K562 (cell line): ENCODE data around the gene SCIN. TPM values are rescaled to one million over a fixed set of nuclear protein-coding genes. Genes with fewer than 3 reads are reported as not detected.

Experiments used
- ARID1B ChIP-seq: fragments of 450-650 bp; IDR thresholded peaks from 2 replicates; pipeline ENCODE4 v1.6.1; 2016; ENCODE audit warnings: antibody characterized with exemption, mild to moderate bottlenecking, inconsistent platforms
- BCOR ChIP-seq: fragments of 450-650 bp; IDR thresholded peaks from 2 replicates; pipeline ENCODE4 v1.6.1; 2016
- CHD2 ChIP-seq: IDR thresholded peaks from 2 replicates; pipeline ENCODE4 v1.6.1; 2011; ENCODE audit warnings: low read depth, low read length
- CSDE1 ChIP-seq, 2 experiments: fragments of 450-650 bp; IDR thresholded peaks; 2 replicates each; pipeline ENCODE4 v1.6.1; 2016; ENCODE audit warnings: mild to moderate bottlenecking in 1 of 2
- DACH1 ChIP-seq: fragments of 450-650 bp; IDR thresholded peaks from 2 replicates; pipeline ENCODE4 v1.6.1; 2018; ENCODE audit not compliant: partially characterized antibody
- ELF4 ChIP-seq: fragments of 450-650 bp; formaldehyde crosslinking; IDR thresholded peaks from 2 replicates; pipeline ENCODE4 v1.4.0; 2022; ENCODE audit warnings: missing genetic modification characterization
- EZH2 ChIP-seq: IDR thresholded peaks from 2 replicates; pipeline ENCODE4 v1.6.1; 2012; ENCODE audit warnings: low read depth, mild to moderate bottlenecking, inconsistent platforms, low read length, borderline replicate concordance
- FOXM1 ChIP-seq, 2 experiments: fragments of 450-650 bp in 1 of 2; sonication (generic) in 1 of 2; formaldehyde crosslinking in 1 of 2; IDR thresholded peaks; 2 replicates each; pipeline versions ENCODE4 v1.6.1 to v1.9.0; 2017 to 2022; ENCODE audit warnings: low read depth in 2 of 2, mild to moderate bottlenecking in 2 of 2, missing genetic modification reagents in 1 of 2, moderate library complexity in 1 of 2
- GATA2 ChIP-seq: sonication (generic); formaldehyde crosslinking; IDR thresholded peaks from 2 replicates; pipeline ENCODE4 v1.4.0; 2020; ENCODE audit warnings: mild to moderate bottlenecking, missing genetic modification reagents
- GATAD2A ChIP-seq: fragments of 450-650 bp; IDR thresholded peaks from 2 replicates; pipeline ENCODE4 v1.6.1; 2017
- GATAD2B ChIP-seq: fragments of 450-650 bp; IDR thresholded peaks from 2 replicates; pipeline ENCODE4 v1.6.1; 2017; ENCODE audit warnings: mild to moderate bottlenecking, borderline replicate concordance
- GTF2E2 ChIP-seq: fragments of 200-800 bp; sonication (Bioruptor generic); IDR thresholded peaks from 2 replicates; pipeline ENCODE4 v1.6.1; 2016; ENCODE audit warnings: missing genetic modification characterization, missing compliant biosample characterization
- HDAC1 ChIP-seq, 2 experiments: fragments of 450-650 bp; IDR thresholded peaks; 2 replicates each; pipeline ENCODE4 v1.6.1; 2016 to 2017; ENCODE audit warnings: inconsistent platforms in 1 of 2, mild to moderate bottlenecking in 1 of 2, moderate library complexity in 1 of 2
- HDGF ChIP-seq: fragments of 450-650 bp; IDR thresholded peaks from 2 replicates; pipeline ENCODE4 v1.6.1; 2016
- IFI16 ChIP-seq: fragments of 250-450 bp; sonication (Bioruptor Pico); IDR thresholded peaks from 2 replicates; pipeline ENCODE4 v2.1.2; 2022; ENCODE audit warnings: mild to moderate bottlenecking, inconsistent platforms
- MTF1 ChIP-seq: fragments of 250-450 bp; sonication (Bioruptor Pico); IDR thresholded peaks from 2 replicates; pipeline ENCODE4 v1.9.0; 2021; ENCODE audit warnings: moderate library complexity, mild to moderate bottlenecking, inconsistent platforms, borderline replicate concordance
- NBN ChIP-seq: fragments of 450-650 bp; IDR thresholded peaks from 2 replicates; pipeline ENCODE4 v1.6.1; 2016; ENCODE audit warnings: low read depth, mild to moderate bottlenecking
- POLR2A ChIP-seq: fragments of 450-650 bp; conservative IDR thresholded peaks from 2 replicates; pipeline ENCODE4 v1.6.1; 2016
- POLR2B ChIP-seq: fragments of 450-650 bp; IDR thresholded peaks from 2 replicates; pipeline ENCODE4 v1.6.1; 2018; ENCODE audit warnings: low read depth; ENCODE audit not compliant: partially characterized antibody
- POLR2H ChIP-seq: IDR thresholded peaks from 2 replicates; pipeline ENCODE4 v1.6.1; 2016; ENCODE audit warnings: missing genetic modification characterization, low read depth, mild to moderate bottlenecking, control low read depth, missing compliant biosample characterization, moderate library complexity
- RBM39 ChIP-seq: fragments of 200-400 bp; formaldehyde crosslinking; optimal IDR thresholded peaks from 2 replicates; pipeline ENCODE3; 2018; ENCODE audit warnings: low read depth, low read length
- SMARCA4 ChIP-seq: fragments of 450-650 bp; IDR thresholded peaks from 2 replicates; pipeline ENCODE4 v1.6.1; 2016
- TAL1 ChIP-seq: fragments of 450-650 bp; IDR thresholded peaks from 2 replicates; pipeline ENCODE4 v1.6.1; 2016; ENCODE audit warnings: mild to moderate bottlenecking
- polyA plus RNA-seq, 8 experiments: library from polyadenylated mRNA; depleted of rRNA in 4 of 8; stranded (reverse) in 5 of 8; unstranded in 3 of 8; fragments of >200 nt; fragmentation: Nextera tagmentation in 2 of 8; fragmentation: Illumina TruSeq in 1 of 8; extraction: Ambion mirVana in 2 of 8; extraction: Trizol in 1 of 8; gene quantifications; 2 replicates each; pipeline versions ENCODE4 v1.2.1 to v1.2.3, GENCODE V29; 2011 to 2014; ENCODE audit warnings: inconsistent platforms in 1 of 8, missing spikeins in 1 of 8
- total RNA-seq, 7 experiments: library from RNA; depleted of rRNA in 6 of 7; stranded (reverse); fragments of >200 nt in 6 of 7; fragmentation: Illumina TruSeq in 2 of 7; extraction: Trizol in 2 of 7; gene quantifications; 2 replicates each; pipeline versions ENCODE4 v1.2.1 to v1.2.3, GENCODE V29; 2011 to 2021; ENCODE audit warnings: low replicate concordance in 1 of 7
- TF ChIP-seq, protein P1 (sequence below): fragments of 250-450 bp; sonication (Bioruptor Pico); IDR thresholded peaks from 2 replicates; pipeline ENCODE4 v1.8.0; 2022; ENCODE audit warnings: moderate library complexity, mild to moderate bottlenecking, inconsistent platforms
- TF ChIP-seq, protein P2 (sequence below), 2 experiments: fragments of 450-650 bp; IDR thresholded peaks; 2 replicates each; pipeline ENCODE4 v1.6.1; 2016
- TF ChIP-seq, protein P3 (sequence below): fragments of 450-650 bp; IDR thresholded peaks from 2 replicates; pipeline ENCODE4 v1.6.1; 2016; ENCODE audit warnings: antibody characterized with exemption
- TF ChIP-seq, protein P4 (sequence below): fragments of 250-450 bp; sonication (Bioruptor Pico); IDR thresholded peaks from 2 replicates; pipeline ENCODE4 v1.4.0; 2020; ENCODE audit warnings: borderline replicate concordance

SCIN gene
- total and polyA plus RNA-seq, 9 of the 15 experiments (the other 6 are each of a cell fraction or from before 2014, with no cell fraction given), result 0.67 to 18.2 (median 10.6) TPM

DNA sequence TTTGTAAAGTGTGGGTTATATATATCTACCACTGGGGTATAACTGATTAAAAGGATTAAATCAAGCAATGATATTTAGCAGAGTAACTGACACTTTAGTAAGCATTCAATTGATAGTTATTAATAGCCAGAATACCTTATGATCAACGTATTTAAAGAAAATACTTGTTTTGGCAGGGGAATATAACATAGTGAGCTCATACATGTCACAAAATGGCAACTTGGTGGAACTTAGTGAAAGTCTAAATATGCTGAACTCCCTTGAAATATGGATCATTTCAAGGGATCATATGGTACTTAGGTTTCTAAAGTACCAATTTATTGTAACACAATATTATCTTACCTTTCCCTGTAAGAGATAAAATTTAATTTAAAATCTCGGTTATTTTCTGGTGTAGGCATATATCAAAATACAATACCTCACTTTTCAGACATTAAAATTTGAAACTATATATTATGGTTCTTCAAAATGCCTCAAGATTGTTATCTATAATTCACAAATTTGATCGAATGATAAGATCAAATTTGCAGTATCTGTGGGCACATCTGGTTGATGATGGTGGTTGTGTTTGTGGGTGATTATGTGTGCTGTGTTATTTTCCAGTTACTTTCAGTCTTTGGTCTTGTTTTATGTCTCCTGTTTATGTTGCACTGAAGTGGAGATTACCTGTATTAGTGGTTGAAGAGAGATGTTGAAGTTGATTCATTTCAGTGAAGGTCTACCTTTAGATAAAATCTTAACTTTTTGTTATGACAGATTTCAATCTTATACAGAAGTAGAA, 122.1 kb downstream of the SCIN start (continued):
- TF ChIP-seq MTF1 (CRISPR knock-in tag) (no peak), POLR2A (peak; percentile 59), GATAD2B (0 out of 2 replicates have a peak, but pooled peaks have one; percentile 44), FOXM1 (IDR thresholded peaks at IDR 0.05; ENCODE audit: low read depth) (no peak), FOXM1 (CRISPR knock-in tag; IDR thresholded peaks at IDR 0.05; ENCODE audit: low read depth) (no peak), CHD2 (peak; percentile 49; the same call in 1 of the 2 replicates), CSDE1 (IDR thresholded peaks at IDR 0.05) (no peak), HDGF (no peak), GTF2E2 (tag) (no peak), TAL1 (peak; percentile 48), BCOR (no peak), POLR2H (no peak; the same call in 1 of the 2 replicates), DACH1 (peak; percentile 71), GATAD2A (peak; percentile 69; the same call in 1 of the 2 replicates), NBN (peak; percentile 39; the same call in 1 of the 2 replicates), ELF4 (CRISPR knock-in tag) (0 out of 2 replicates have a peak, but pooled peaks have one; percentile 35), POLR2B (peak; percentile 74), EZH2 (no peak), RBM39 (no peak), GATA2 (CRISPR knock-in tag) (peak; percentile 96), IFI16 (CRISPR knock-in tag) (no peak), ARID1B (peak; percentile 66; the same call in 1 of the 2 replicates), SMARCA4 (peak; percentile 44; the same call in 1 of the 2 replicates), HDAC1 (IDR thresholded peaks at IDR 0.05) (peak in 1 of 2 experiments; percentile 54; a peak in 1 of 4 replicates)
- TF ChIP-seq, protein P1, sequence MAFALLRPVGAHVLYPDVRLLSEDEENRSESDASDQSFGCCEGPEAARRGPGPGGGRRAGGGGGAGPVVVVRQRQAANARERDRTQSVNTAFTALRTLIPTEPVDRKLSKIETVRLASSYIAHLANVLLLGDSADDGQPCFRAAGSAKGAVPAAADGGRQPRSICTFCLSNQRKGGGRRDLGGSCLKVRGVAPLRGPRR (CRISPR knock-in tag), result no peak
- TF ChIP-seq, protein P2, sequence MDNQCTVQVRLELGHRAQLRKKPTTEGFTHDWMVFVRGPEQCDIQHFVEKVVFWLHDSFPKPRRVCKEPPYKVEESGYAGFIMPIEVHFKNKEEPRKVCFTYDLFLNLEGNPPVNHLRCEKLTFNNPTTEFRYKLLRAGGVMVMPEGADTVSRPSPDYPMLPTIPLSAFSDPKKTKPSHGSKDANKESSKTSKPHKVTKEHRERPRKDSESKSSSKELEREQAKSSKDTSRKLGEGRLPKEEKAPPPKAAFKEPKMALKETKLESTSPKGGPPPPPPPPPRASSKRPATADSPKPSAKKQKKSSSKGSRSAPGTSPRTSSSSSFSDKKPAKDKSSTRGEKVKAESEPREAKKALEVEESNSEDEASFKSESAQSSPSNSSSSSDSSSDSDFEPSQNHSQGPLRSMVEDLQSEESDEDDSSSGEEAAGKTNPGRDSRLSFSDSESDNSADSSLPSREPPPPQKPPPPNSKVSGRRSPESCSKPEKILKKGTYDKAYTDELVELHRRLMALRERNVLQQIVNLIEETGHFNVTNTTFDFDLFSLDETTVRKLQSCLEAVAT (IDR thresholded peaks at IDR 0.05), result peak; percentile 64 to 75; a peak in 2 of 4 replicates
- TF ChIP-seq, protein P3, sequence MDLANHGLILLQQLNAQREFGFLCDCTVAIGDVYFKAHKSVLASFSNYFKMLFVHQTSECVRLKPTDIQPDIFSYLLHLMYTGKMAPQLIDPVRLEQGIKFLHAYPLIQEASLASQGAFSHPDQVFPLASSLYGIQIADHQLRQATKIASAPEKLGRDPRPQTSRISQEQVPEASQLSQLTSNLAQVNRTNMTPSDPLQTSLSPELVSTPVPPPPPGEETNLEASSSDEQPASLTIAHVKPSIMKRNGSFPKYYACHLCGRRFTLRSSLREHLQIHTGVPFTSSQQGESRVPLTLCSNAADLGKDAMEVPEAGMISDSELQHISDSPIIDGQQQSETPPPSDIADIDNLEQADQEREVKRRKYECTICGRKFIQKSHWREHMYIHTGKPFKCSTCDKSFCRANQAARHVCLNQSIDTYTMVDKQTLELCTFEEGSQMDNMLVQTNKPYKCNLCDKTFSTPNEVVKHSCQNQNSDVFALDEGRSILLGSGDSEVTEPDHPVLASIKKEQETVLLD, result peak; percentile 76; the same call in 1 of the 2 replicates
- TF ChIP-seq, protein P4, sequence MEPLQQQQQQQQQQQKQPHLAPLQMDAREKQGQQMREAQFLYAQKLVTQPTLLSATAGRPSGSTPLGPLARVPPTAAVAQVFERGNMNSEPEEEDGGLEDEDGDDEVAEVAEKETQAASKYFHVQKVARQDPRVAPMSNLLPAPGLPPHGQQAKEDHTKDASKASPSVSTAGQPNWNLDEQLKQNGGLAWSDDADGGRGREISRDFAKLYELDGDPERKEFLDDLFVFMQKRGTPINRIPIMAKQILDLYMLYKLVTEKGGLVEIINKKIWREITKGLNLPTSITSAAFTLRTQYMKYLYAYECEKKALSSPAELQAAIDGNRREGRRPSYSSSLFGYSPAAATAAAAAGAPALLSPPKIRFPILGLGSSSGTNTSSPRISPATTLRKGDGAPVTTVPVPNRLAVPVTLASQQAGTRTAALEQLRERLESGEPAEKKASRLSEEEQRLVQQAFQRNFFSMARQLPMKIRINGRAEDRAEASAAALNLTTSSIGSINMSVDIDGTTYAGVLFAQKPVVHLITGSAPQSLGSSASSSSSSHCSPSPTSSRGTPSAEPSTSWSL (CRISPR knock-in tag), result no peak
